Frontal cortex (tissue), 4 donors: ENCODE data around the gene HTT-AS. TPM values are rescaled to one million over a fixed set of nuclear protein-coding genes. Genes with fewer than 3 reads are reported as not detected.

Experiments
- DNase-seq, 2 donors: peaks; one replicate each; pipeline ENCODE4 v3.0.0; 2012; ENCODE audit warnings: low spot score in 2 of 2
- FAIRE-seq: peaks from 2 replicates; lab custom pipeline; 2012; peaks lifted over from hg19 to GRCh38; lab: Jason Lieb, UNC
- small RNA-seq: library from RNA; depleted of rRNA; stranded (forward); fragments of <200 nt; gene quantifications from one replicate; pipeline ENCODE3, GENCODE V24; 2014
- total RNA-seq: library from RNA; depleted of rRNA; stranded (reverse); fragments of >200 nt; gene quantifications from one replicate; pipeline ENCODE4 v1.2.3, GENCODE V29; 2014
- donor health status: control.
- donor health status: control.
- donor health status: control.

HTT-AS gene
- total RNA-seq, 1 donor from 2014 or later: not detected

DNA sequence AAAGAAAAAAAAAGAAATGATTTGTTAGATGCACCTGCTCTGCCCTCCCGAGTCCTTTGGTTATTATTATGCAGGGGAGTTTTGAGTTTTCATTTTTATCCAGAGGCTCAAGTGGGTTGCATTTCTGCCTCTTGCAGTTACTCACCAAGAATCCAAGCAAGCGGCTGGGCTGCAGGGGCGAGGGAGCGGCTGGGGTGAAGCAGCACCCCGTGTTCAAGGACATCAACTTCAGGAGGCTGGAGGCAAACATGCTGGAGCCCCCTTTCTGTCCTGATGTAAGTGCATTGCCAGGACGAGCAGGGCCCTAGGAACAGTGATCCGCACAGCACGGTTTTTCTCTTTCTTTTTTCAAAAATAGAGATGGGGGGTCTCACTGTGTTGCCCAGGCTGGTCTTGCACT is 39.1 kb downstream of the HTT-AS start:
- no peak for FAIRE-seq

DNA sequence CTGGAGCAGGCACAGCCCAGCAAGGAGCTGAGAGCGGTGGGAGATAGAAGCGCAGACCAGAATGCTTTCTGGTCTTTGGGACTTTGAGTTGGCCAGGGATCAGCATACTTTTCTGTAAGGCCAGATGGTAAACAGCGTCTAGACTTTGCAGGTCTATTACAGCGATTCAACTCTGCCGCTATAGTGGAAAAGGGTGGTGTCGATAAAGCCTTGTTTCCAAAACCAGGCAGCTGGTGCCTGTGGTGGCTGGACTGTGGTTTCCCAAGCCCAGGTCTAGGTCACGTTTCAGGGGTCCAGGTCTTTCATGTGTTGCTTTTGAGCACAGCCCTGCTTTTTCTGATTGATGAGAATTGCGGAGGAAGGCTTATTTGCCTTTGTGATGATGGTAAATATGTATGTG is 40.1 kb downstream of the HTT-AS start:
- FAIRE-seq: no peak

More for the DNA sequence above, 39.1 kb downstream of the HTT-AS start:
- DNase-seq: no peak

DNA sequence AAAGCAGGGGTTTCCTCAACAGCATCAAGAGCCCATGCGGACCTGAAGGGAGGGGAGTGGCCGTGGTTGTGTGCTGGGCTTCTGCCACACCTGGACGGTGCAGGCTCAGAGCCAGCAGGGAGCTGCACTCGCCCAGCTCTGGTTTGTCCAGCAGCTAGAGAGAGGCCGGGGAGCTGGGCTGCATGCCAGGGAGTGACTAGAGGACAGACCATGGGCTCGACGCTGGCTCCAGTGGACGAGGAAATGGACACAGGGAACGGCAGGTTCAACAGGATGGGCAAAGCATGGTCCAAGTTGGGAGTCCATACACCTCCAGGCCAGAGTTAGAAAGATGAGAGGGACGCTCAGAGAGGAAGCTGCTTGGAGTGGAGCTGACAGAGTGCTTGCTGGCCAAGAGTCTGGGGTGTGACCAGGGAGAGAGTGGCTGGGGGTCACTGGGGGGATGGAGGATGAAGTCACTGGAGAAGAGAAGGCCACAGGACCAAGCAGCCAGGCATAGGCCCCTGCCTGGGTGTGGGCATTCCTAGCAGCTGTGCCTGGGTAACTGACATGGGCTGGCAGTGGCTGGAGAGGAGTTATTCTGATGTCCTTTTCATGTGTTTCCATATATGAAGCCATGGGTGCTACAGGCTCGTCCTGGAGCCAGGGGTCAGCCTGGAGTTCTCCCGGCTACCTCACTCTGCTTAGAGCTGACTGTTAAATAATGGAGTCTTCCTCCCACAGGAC is 42.8 kb downstream of the HTT-AS start:
- no peak for FAIRE-seq
- DNase-seq: no peak

More for the DNA sequence above, 40.1 kb downstream of the HTT-AS start:
- no peak for DNase-seq

DNA sequence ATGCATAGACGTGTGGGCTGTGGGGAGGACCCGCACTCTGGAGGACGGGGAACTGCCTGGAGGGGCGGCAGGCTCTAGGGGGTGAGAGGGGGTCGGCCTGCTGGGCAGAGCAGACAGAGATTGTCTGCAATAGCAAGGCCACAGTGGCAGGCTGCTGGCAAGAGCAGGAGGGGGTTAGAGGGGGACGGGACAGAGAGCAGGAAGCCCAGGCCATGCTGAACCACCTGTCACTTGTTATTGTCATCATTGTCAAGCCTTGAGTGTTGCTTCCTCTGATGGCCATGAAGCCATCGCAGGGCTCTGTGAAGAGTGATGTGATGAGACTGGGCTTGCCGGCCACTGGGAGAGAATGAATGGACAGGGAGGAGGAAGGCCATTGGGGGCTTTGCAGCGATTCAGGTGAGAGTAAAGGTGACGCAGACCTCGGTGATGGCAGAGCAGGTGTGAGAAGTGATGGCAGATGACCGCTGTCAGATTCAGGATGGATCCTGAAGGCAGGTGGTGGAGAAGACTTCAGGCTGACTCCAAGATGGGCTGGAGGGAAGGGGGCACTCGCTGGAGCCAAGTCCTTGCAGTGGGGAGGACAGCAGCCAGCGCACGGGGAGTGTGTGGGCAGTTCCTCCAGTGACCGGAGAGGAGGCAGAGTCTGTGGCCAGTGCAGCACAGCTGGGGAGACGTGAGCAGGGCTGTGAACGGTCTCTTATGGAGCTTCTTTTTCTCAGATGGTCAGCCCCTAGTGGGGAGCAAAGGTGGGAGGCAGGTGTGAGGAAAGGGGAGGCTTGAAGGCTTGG is 43.6 kb downstream of the HTT-AS start:
- DNase-seq (no peak), FAIRE-seq (no peak)

DNA sequence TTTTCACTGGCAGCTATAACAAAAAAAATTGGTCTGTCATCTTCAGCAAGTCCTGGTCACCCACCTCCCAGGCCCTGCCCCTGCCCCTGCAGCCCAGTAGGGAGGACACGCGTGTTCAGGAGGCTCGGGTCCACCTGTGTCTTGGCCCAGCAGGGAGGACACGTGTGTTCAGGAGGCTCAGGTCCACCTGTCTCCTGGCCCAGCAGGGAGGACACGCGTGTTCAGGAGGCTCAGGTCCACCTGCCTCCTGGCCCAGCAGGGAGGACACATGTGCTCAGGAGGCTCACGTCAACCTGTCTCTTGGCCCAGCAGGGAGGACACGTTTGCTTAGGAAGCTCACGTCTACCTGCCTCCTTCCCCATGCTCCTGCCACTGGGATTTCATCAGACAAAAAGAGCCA is 44.9 kb downstream of the HTT-AS start:
- FAIRE-seq: no peak
- DNase-seq: no peak

DNA sequence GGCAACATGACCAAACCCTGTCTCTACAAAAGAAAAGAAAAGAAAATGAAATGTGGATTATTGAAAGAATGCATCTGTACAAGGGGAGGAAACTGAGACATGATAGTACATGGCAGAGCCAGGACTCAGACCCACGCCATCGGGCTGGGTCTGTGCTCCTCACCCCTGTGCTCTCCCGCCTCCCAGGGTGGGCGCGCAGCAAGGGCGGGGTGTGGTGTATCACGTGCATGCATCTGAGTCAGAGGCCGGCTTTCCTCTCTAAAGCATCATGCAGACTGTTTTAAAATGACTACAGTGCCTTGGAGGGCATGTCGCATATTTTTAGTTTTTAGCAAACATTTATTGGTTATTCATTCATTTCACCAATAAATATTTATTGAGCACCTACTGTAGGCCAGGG is 47.8 kb downstream of the HTT-AS start:
- FAIRE-seq (no peak), DNase-seq (no peak)

DNA sequence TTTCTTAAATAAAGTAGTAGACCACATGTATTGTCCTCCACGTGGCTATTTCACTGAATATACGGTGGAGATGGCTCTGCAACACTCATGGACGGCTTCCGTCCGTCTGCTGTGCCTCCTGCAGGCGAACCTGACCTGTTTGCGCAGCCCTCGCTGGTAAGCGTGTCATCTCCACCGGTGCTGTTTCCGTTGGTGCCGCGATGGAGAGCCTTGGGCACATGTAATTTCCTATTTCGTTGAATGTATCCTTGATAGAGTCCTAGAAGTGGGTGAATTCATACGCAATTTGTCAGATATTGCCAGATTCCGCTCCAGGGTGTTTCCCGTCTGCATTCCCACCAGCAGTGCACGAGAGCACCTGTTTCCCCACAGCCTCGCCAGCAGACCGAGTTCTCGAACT is 48.5 kb downstream of the HTT-AS start:
- FAIRE-seq (no peak), DNase-seq (no peak)

DNA sequence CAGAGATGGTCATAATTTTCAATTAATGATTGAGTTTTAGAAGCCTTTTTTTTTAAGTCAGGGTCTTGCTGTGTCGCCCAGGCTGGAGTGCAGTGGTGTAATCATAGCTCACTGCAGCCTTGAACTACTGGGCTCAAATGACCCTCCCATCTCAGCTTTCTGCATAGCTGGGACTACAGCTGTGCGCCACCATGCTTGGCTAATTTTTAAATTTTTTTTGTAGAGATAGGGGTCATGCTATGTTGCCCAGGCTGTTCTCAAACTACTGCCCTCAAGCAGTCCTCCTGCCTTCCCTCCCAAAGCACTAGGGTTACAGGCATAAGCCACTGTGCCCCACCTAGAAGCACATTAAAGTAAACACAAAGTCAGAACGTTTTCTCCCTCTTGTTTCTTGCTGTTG is 51.7 kb downstream of the HTT-AS start:
- no peak for FAIRE-seq
- DNase-seq: no peak

DNA sequence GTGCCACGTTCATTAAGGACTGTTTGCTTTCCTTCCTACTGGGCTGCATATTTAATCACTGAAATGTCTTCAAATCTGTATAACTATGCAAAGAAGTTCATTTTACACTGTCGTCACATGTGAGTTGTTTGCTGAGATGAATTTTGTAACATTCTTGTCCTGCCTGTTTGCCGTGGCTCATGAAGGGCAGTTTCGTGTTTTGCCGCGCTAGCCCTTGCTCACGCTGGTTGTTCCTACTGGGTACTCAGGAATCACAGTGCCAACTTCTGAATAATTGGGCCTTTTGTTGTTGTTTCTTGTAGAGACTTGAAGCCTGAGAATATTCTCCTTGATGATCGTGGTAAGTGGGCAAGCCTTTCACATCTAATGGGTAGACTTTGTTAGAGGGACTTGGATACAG is 52.2 kb downstream of the HTT-AS start:
- no peak for DNase-seq
- FAIRE-seq: no peak

DNA sequence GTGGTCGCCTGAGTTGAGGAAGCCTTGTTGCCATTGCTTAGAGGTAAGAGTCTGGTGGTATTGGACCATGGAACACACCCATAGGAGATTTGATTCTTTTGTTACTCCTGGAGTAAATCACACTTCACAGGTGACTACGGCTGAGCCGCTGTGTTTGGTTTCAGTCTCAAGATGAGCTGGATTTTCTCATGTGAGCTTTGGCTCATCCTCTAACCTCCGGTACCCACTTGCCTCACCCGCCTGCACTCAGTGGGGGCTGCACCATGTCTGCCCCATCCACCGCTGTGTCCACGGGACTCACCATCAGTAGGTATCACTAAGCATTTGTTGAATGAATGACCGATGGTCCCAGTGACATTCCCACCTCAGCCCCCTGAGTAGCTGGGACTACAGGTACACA is 52.7 kb downstream of the HTT-AS start:
- DNase-seq (no peak), FAIRE-seq (no peak)

DNA sequence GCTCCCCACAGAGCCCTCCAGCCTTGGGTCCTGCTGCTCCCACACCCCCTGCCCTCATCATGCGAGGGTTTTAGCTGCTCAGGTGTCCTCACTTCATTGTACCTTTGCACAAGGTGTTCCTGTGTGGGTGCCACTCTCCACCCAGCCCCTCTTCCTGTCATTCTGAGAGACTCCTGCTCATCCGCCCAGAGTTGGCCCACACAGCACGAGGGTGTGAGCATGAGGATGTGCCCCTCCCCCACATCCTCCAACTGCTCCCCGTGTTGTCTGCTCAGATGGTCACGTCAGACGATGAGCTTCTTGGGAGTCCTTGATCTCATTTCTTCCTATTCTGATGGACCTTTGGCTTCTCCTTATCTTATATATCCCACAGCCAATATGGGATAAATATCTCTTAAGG is 53.2 kb downstream of the HTT-AS start:
- no peak for DNase-seq
- FAIRE-seq: no peak

DNA sequence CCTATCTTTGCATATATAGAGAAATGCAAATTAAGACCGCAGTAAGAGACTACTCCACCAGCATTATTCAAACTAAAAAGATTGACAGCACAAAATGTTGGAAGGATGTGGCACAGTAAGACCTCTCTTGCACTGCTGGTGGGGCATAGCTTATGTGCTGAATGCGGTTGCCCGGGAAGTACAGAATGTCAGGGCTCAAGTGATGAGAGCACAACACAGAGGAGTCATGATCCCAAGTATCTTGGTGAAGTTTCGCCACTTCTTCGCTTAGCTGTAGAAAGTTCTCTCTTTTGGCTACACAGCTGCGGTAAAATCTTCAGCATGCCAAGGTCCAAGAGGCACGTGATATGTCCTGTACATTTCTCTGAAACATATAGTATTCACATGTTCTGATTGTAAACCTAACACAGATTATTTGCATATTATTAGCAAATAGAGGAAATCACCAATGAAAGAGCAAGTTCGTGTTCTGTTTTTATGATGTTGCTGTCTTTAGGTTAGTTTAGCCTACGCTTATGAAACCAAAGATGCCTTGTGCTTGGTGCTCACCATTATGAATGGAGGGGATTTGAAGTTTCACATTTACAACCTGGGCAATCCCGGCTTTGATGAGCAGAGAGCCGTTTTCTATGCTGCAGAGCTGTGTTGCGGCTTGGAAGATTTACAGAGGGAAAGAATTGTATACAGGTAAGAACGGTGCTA is 55.0 kb downstream of the HTT-AS start:
- no peak for DNase-seq
- no peak for FAIRE-seq

DNA sequence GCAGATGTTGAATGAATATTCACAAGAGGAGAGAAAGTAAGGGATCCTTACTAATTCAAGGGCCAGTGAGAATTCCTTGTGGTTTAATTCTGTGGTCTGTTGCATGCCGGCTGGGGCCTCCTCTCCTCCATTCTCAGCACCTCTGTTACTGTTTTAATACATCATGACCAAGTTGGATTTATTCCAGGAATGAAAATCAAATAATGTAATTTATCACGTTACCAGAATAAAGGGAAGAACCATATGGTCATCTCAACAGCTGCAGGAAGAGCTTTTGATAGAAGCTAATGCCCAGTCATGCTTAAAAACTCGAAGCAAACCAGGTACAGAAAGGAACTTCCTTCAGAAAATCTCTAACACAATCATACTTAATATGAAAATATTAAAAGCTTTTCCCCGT is 56.8 kb downstream of the HTT-AS start:
- DNase-seq: no peak
- no peak for FAIRE-seq

DNA sequence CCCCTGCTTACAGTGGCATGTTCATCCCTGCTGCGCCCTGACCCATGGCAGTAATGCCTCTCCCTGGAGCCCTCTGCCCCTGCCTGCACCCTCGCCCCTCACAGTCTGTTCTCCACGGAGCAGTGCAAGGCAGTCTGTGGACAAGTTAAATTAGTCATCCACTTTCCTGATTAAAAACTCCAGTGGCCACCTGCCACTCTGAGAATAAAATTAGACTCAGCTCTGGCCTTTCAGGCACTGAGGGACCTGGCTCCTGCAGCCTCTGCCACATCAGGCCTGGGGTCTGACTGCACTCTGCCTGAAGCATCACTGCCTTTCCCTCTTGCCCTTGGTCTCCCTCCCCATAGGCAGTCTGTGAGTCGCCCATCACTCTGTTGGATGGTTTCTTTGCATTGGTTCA is 57.4 kb downstream of the HTT-AS start:
- FAIRE-seq: no peak
- no peak for DNase-seq

DNA sequence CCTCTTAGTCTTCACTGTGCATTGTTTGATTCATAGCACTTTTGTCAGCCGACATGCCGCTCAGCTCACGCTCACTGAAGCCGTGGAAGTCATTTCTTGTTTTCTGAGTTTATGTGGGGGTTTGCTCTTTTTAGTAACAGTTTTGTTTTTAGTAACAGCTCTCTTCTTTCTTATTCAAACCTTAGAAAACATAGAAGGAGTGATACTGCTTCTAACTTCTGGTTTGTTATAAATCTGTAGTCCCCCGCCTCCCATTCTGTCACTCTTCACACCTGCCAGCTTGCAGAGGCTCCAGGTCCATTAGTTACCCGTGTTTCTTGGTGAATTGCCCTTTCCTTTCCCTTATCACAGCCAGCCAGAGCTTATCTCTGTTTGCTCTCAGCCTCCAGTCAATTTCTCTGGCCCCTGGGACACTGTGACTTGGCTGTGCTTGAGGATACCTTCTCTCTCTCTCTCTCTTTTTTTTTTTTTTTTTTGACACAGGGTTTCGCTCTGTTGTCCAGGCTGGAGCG is 60.4 kb downstream of the HTT-AS start:
- no peak for FAIRE-seq
- no peak for DNase-seq

Small RNA genes lying within 50 kb of the gene (small RNA-seq; reads per million reads assigned to genes)
- gene RF02134 (not detected), gene RF02135 (not detected), gene RNU6-204P (not detected)

Other genes starting within 250 kb of the HTT-AS start
- gene ADD1, start 230.7 kb downstream of the HTT-AS start, total RNA-seq: 178 TPM
- 6.1 TPM for gene NOP14, start 111.1 kb downstream of the HTT-AS start, total RNA-seq
- gene GRK4, start 111.0 kb downstream of the HTT-AS start, total RNA-seq: 59.5 TPM
- 50.1 TPM for gene HTT, start 143 bp upstream of the HTT-AS start, total RNA-seq
- 6.5 TPM for gene MSANTD1, start 174.6 kb upstream of the HTT-AS start, total RNA-seq
- 72.2 TPM for gene RGS12, start 218.5 kb upstream of the HTT-AS start, total RNA-seq